NOMO-1 treated with DMSO at 0.1 percent for 48 hours (cell line): ENCODE data around the gene RGP1.
A peak's percentile ranks its signal among the peaks of the same experiment; 100 is the strongest.

Source experiments
- DNase-seq: peaks from one replicate; lab custom pipeline; 2025; ENCODE audit not compliant: unreplicated experiment; lab: John Stamatoyannopoulos, UW

RGP1 gene

DNA sequence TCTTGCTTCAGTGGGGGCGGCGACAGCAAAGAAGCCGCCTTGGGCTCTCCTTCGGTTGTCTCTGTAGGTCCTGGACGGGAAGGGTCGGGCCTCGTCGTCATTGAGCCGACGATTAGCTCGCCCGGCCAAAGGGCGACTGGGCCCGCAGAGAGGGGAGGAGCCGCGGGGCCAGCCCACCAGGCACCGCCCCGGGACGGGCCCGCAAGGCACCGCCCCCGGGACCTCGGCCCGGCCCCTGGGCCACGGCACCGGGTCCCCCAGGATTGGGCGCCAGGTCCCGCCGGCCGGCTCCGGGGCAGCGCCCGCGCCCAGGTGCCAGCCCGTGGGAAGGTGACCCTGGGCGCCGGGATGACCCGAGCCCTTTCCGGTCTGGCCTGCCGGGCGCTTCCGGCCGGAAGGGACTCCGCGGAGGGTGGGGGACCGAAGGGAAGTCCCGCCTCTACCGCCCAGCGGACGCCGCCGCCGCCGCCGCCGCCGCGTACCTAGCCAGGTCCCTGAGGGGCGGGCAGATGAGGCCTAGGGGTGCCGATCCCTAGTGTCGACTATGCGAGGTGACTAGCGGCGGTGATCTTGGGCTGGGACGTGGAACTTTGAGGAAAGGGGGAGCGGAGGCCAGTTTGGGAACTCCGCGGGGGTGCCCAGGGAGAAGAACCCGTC lies at the start of gene RGP1, which contains the start of gene GBA2:
Gene RGP1 (plus strand): TSS at position 430 of the 657 bp plus-strand sequence. CDS start 469 bp downstream, outside the sequence.
Gene GBA2 (minus strand): TSS at position 371 of the 657 bp plus-strand sequence. CDS start 524 bp downstream, outside the sequence.
- peak; percentile 79 for DNase-seq

DNA sequence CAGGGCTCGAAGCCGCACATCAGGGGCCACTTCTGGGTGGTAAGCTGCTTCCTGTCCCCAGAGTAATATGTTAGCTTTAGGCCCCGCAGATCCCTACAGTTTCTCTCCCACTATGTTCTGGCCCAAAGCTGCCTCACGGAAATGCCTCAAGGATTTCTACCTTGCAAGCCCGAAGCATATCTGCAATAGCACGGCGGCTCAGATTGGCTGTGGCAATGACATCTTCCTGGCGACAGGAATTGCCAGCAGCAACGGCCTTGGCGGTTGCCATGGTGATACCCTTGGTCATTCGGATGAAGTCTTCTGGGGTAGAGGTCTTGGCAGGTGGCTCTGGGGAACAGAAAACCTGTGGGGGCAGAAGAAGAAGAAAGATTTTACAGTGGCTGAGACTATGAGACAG lies 49.1 kb upstream of the RGP1 start:
- DNase-seq, result no peak

GRCh38 chr9:35700942-35701341 lies 48.1 kb upstream of the RGP1 start:
- no peak for DNase-seq

GRCh38 chr9:35702696-35703095 lies 46.4 kb upstream of the RGP1 start:
- no peak for DNase-seq

DNA sequence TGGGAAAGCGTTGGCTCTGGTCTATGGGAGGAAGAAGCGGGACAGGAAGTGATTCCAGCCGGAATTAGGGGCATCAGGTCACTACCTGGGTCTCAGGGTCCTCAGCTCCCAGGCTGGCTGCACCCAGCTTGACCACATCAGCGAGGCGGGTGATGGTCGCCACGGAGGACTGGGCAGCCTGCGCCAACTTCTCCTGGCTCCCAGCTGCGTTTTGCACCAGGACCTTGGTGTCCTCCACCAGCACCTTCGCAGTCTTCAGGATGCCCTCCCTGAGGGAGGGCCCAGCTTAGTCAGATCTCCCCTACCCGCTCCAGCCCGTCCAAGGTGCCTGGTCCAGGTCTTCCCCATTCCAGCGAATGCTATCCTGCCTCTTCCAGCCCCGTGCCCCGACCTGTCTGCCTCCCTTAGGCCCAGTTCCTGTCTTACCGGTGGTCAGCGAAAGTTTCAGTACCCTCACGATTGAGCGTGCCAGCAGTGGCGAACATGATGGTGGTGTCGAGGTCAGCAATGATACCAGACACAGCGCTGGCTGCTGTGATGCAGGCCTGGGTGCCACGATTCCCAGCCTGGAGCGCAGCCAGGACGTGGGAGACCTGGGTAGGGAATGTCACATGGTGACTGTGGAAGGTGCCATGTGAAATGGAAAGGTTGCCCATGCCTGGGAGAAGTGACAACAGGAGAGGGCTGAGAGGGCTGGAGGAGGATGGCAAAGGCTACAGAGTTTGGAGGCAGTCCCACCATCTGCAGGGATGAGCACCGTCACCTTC lies 45.0 kb upstream of the RGP1 start:
- no peak for DNase-seq

GRCh38 chr9:35705372-35705771 lies 43.7 kb upstream of the RGP1 start:
- no peak for DNase-seq

- no peak for DNase-seq
Observed at GRCh38 chr9:35705836-35706430, 43.2 kb upstream of the RGP1 start.

- no peak for DNase-seq
Observed at GRCh38 chr9:35706951-35707350, 42.1 kb upstream of the RGP1 start.

GRCh38 chr9:35708146-35708545 lies 40.9 kb upstream of the RGP1 start:
- DNase-seq, result no peak

- no peak for DNase-seq
Observed at GRCh38 chr9:35710818-35711500, 38.1 kb upstream of the RGP1 start.

- no peak for DNase-seq
Observed at GRCh38 chr9:35711501-35712428, 37.3 kb upstream of the RGP1 start.

- DNase-seq, result no peak
Observed at GRCh38 chr9:35712762-35713400, 36.2 kb upstream of the RGP1 start.

DNA sequence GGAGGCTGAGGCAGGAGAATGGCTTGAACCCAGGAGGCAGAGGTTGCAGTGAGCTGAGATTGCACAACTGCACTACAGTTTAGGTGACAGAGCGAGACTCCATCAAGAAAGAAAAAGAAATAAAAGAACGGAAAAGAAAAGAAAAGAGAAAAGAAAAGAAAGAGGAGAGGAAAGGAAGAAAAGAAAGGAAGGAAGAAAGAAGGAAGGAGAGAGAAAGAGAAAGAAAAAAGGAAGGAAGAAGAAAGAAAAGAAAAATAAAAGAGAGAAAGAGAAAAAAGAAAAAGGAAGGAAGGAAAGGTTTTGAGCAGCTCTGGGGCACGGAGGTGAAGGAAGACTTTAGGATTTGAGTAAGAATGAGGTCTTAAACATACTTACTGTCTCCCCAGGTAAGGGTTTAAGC lies 35.5 kb upstream of the RGP1 start:
- DNase-seq, result no peak

GRCh38 chr9:35714123-35714522 lies 35.0 kb upstream of the RGP1 start:
- no peak for DNase-seq

DNA sequence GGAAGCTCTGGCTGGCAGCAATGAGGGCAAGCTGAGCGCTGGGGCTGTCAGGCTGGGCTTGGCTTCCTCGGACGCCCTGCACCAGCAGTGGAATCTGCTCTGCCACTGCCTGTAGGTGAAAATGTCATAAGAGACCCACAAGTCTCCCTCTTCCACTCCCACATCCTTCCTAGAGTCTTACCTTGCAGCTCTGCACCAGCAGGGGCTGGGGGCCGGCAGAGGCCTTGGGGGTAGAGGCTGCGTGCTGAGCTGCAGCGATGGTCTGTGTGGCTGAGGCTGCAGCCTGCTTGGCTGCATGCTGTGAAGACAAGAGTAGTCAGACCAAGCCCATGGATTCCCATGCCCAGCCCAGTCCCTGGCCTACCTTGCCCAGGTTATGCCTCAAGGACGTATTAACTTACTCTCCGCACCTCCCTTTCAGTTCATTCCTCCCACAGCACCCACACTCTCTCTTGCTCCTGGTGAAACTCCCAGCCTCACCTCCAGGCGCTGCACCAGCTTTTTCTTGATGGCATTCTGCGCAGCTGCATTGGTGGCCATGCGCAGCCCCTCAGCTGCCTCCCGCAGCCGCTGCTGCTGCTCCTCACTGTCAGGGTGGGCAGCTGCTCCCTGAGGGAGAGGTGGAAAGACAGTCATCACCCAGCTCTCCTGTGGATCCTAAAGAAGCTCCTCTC lies 34.4 kb upstream of the RGP1 start:
- no peak for DNase-seq

GRCh38 chr9:35716230-35716629 lies 32.9 kb upstream of the RGP1 start:
- DNase-seq, result no peak

- DNase-seq, result no peak
Observed at GRCh38 chr9:35717132-35717870, 31.8 kb upstream of the RGP1 start.

DNA sequence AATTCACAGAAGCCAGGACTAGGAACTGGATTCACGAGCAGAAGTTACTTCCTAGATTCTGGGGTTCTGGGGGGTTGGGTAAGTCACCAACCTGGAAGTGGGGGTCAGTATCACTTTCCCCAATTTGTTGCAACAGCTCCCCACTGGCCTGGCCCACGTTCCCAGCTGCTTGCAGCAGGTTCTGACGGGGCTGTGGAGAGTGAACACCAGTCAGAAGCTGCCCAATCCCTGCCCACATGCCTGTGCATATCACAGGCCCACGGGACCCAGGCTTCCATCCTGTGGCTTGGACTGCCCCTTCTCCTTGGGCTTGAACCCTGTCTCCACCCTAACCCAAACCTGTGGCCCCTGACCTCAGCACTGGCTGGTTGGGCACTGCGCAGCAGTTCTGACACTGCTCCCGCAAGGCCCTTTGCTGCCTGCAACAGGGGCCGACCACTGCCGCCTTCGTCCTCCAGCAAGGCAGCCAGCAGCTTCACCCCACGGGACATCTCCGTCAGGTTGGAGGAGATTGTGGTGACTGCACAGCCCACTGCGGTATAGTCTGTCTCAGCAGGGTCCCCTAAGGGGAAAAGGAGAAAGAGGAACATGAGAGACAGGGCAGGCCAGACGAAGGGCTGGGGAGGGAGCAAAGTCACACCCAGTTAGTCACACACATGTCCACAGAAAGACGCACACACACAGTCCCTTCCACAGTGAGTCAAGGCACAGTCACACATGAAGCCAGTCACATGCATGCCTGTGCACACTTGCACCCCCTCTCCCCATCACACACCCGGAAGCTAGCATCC lies 30.2 kb upstream of the RGP1 start:
- no peak for DNase-seq
